H1 (cell line): ENCODE results near the gene IQCF5. TPM values are rescaled to one million over a fixed set of nuclear protein-coding genes. Genes with fewer than 3 reads are reported as not detected.
A peak's percentile ranks its signal among the peaks of the same experiment; 100 is the strongest.

Experiments used
- CTCF ChIA-PET: fragments of 300-600 bp; sonication (Branson Sonifier 250); formaldehyde crosslinking; loops from one replicate; lab custom pipeline; 2021; ENCODE audit not compliant: partially characterized antibody; lab: Charles Lee
- POLR2A ChIA-PET: fragments of 300-600 bp; sonication (Branson Sonifier 250); formaldehyde crosslinking; loops from one replicate; lab custom pipeline; 2021; ENCODE audit warnings: inconsistent platforms; ENCODE audit not compliant: partially characterized antibody; lab: Charles Lee
- DNase-seq, 2 experiments: peaks; one replicate each; pipeline versions ENCODE4 v3.0.0 to v3.0.0-alpha.2; 2010 to 2022; ENCODE audit warnings: low spot score in 2 of 2, low read depth in 1 of 2, mixed read lengths in 1 of 2
- FAIRE-seq: peaks from 2 replicates; lab custom pipeline; 2011; peaks lifted over from hg19 to GRCh38; lab: Jason Lieb, UNC
- H2AFZ ChIP-seq: 2 replicates; pipeline ENCODE4 v1.8.1; 2012; ENCODE audit warnings: low read length, inconsistent platforms
- H2AK5ac ChIP-seq: 2 replicates; pipeline ENCODE4 v1.6.1; 2013; ENCODE audit warnings: low read depth, low read length
- H2BK120ac ChIP-seq: replicated peaks from 2 replicates; pipeline ENCODE3; 2013; ENCODE audit warnings: low read depth, low read length, inconsistent platforms
- H2BK12ac ChIP-seq: 2 replicates; pipeline ENCODE4 v1.6.1; 2013; ENCODE audit warnings: low read depth, low read length
- H2BK15ac ChIP-seq: 2 replicates; pipeline ENCODE4 v1.6.1; 2013; ENCODE audit warnings: low read length
- H2BK20ac ChIP-seq: 2 replicates; pipeline ENCODE4 v1.6.1; 2013; ENCODE audit warnings: low read length
- H2BK5ac ChIP-seq: 2 replicates; pipeline ENCODE4 v1.6.1; 2013; ENCODE audit warnings: low read depth, low read length
- H3K14ac ChIP-seq: 2 replicates; pipeline ENCODE4 v1.6.1; 2013; ENCODE audit warnings: inconsistent platforms; ENCODE audit not compliant: insufficient read length
- H3K18ac ChIP-seq: 2 replicates; pipeline ENCODE4 v1.6.1; 2013; ENCODE audit warnings: low read length; ENCODE audit errors: extremely low read depth
- H3K23ac ChIP-seq: 2 replicates; pipeline ENCODE4 v1.6.1; 2013; ENCODE audit warnings: inconsistent platforms; ENCODE audit not compliant: insufficient read length
- H3K23me2 ChIP-seq: 2 replicates; pipeline ENCODE4 v1.6.1; 2013; ENCODE audit warnings: low read depth, low read length
- H3K27ac ChIP-seq: 2 replicates; pipeline ENCODE4 v1.6.1; 2011; ENCODE audit warnings: low read depth, low read length, inconsistent platforms
- H3K27me3 ChIP-seq, 4 experiments: replicated peaks in 1 of 4; 1 replicate in 1 of 4; 2 replicates in 3 of 4; pipeline versions ENCODE4 v1.6.1 to v1.8.1; 2011 to 2013; ENCODE audit warnings: low read length in 3 of 4, mild to moderate bottlenecking in 3 of 4, inconsistent platforms in 2 of 4, mixed read lengths in 2 of 4, moderate library complexity in 1 of 4; ENCODE audit not compliant: control insufficient read depth in 3 of 4, insufficient read depth in 3 of 4; ENCODE audit errors: extremely low read depth in 1 of 4
- H3K36me3 ChIP-seq, 4 experiments: 2 replicates each; pipeline versions ENCODE4 v1.6.1 to v1.8.1; 2011 to 2013; ENCODE audit warnings: mild to moderate bottlenecking in 4 of 4, low read length in 3 of 4, moderate library complexity in 2 of 4, control low read depth in 1 of 4, inconsistent platforms in 1 of 4; ENCODE audit not compliant: insufficient read depth in 4 of 4, control insufficient read depth in 2 of 4
- H3K4ac ChIP-seq: replicated peaks from 2 replicates; pipeline ENCODE3; 2013; ENCODE audit warnings: low read length, low read depth, mixed read lengths, inconsistent platforms; ENCODE audit not compliant: insufficient read length
- H3K4me1 ChIP-seq, 4 experiments: replicated peaks in 1 of 4; 1 replicate in 1 of 4; 2 replicates in 3 of 4; pipeline versions ENCODE4 v1.6.1 to v1.8.1; 2011 to 2013; ENCODE audit warnings: low read length in 3 of 4, inconsistent platforms in 2 of 4, mixed read lengths in 1 of 4; ENCODE audit not compliant: insufficient read depth in 4 of 4, control insufficient read depth in 3 of 4
- H3K4me2 ChIP-seq, 2 experiments: 2 replicates each; pipeline versions ENCODE4 v1.6.1 to v1.8.1; 2011 to 2013; ENCODE audit warnings: low read depth in 2 of 2, low read length in 2 of 2, control low read depth in 1 of 2, inconsistent platforms in 1 of 2, mild to moderate bottlenecking in 1 of 2; ENCODE audit not compliant: insufficient read depth in 1 of 2
- H3K4me3 ChIP-seq, 4 experiments: fragments of 200-600, 300-600 bp in 1 of 4; sonication (generic), shearing (Covaris generic), sonication (Bioruptor Twin) in 1 of 4; 2 replicates each; pipeline versions ENCODE4 v1.5.1 to v1.8.1; 2011 to 2016; ENCODE audit warnings: low read length in 4 of 4, low read depth in 3 of 4, control low read depth in 2 of 4, inconsistent platforms in 2 of 4, mild to moderate bottlenecking in 2 of 4, mixed read lengths in 1 of 4, moderate library complexity in 1 of 4; ENCODE audit not compliant: insufficient read depth in 2 of 4; ENCODE audit errors: extremely low read depth in 1 of 4
- H3K56ac ChIP-seq: replicated peaks from 2 replicates; pipeline ENCODE3; 2013; ENCODE audit warnings: low read depth, mild to moderate bottlenecking, mixed read lengths, low read length, inconsistent platforms; ENCODE audit not compliant: insufficient read length
- H3K79me1 ChIP-seq: 2 replicates; pipeline ENCODE4 v1.6.1; 2013; ENCODE audit warnings: low read depth, low read length, control low read depth
- H3K79me2 ChIP-seq, 2 experiments: 2 replicates each; pipeline versions ENCODE4 v1.6.1 to v1.8.1; 2012 to 2013; ENCODE audit warnings: low read length in 2 of 2, mild to moderate bottlenecking in 2 of 2, inconsistent platforms in 1 of 2; ENCODE audit not compliant: insufficient read depth in 2 of 2, control insufficient read depth in 1 of 2
- H3K9ac ChIP-seq, 4 experiments: replicated peaks in 1 of 4; 1 replicate in 1 of 4; 2 replicates in 3 of 4; pipeline versions ENCODE4 v1.6.1 to v1.8.1; 2011 to 2013; ENCODE audit warnings: low read depth in 3 of 4, low read length in 3 of 4, control low read depth in 2 of 4, mild to moderate bottlenecking in 2 of 4, moderate library complexity in 2 of 4, inconsistent platforms in 1 of 4; ENCODE audit errors: extremely low read depth in 1 of 4
- H3K9me3 ChIP-seq, 2 experiments: 2 replicates each; pipeline versions ENCODE4 v1.6.1 to v1.8.1; 2012 to 2013; ENCODE audit warnings: mild to moderate bottlenecking in 2 of 2, moderate library complexity in 2 of 2, control low read depth in 1 of 2, inconsistent platforms in 1 of 2, low read depth in 1 of 2, low read length in 1 of 2, mixed read lengths in 1 of 2; ENCODE audit not compliant: insufficient read depth in 2 of 2
- H4K20me1 ChIP-seq, 2 experiments: replicated peaks in 1 of 2; 2 replicates each; pipeline versions ENCODE3 to v1.8.1; 2011 to 2013; ENCODE audit warnings: inconsistent platforms in 2 of 2, low read length in 2 of 2, mild to moderate bottlenecking in 1 of 2; ENCODE audit not compliant: insufficient read depth in 2 of 2, control insufficient read depth in 1 of 2
- H4K5ac ChIP-seq: 2 replicates; pipeline ENCODE4 v1.6.1; 2013; ENCODE audit warnings: low read length, low read depth, mixed read lengths, inconsistent platforms; ENCODE audit not compliant: insufficient read length
- H4K8ac ChIP-seq: 2 replicates; pipeline ENCODE4 v1.8.0; 2013; ENCODE audit warnings: mild to moderate bottlenecking, moderate library complexity, low read length, inconsistent platforms; ENCODE audit not compliant: insufficient read depth; ENCODE audit errors: extremely low read depth
- H4K91ac ChIP-seq: replicated peaks from 2 replicates; pipeline ENCODE3; 2013; ENCODE audit warnings: low read length, mixed read lengths, inconsistent platforms; ENCODE audit not compliant: insufficient read length
- ASH2L ChIP-seq: fragments of 200-600, 300-600 bp; sonication (generic); IDR thresholded peaks from one replicate; pipeline ENCODE4 v1.7.1; 2017; ENCODE audit warnings: low read length
- BCL11A ChIP-seq, 2 experiments: IDR thresholded peaks; one replicate each; pipeline ENCODE4 v1.6.1; 2011; ENCODE audit warnings: low read depth in 2 of 2, low read length in 2 of 2, mild to moderate bottlenecking in 2 of 2
- CBX5 ChIP-seq: fragments of 300-800, 300-1000 bp; sonication (generic); IDR thresholded peaks from 2 replicates; pipeline ENCODE4 v1.7.1; 2016; ENCODE audit warnings: antibody characterized with exemption, low read length, low read depth
- CHD1 ChIP-seq: IDR thresholded peaks from 2 replicates; pipeline ENCODE4 v1.6.1; 2012; ENCODE audit warnings: low read depth, low read length, improper control_type of control experiment
- CHD2 ChIP-seq: IDR thresholded peaks from 2 replicates; pipeline ENCODE4 v1.6.1; 2012; ENCODE audit warnings: low read length, improper control_type of control experiment
- CREB1 ChIP-seq: IDR thresholded peaks from 2 replicates; pipeline ENCODE4 v1.6.1; 2012; ENCODE audit warnings: inconsistent platforms
- EZH2 ChIP-seq: fragments of 200-600 bp; sonication (generic); IDR thresholded peaks from 2 replicates; pipeline ENCODE4 v1.7.1; 2012; ENCODE audit warnings: low read depth, mild to moderate bottlenecking, moderate library complexity, low read length, inconsistent platforms; ENCODE audit not compliant: severe bottlenecking
- JUN ChIP-seq: IDR thresholded peaks from 2 replicates; pipeline ENCODE4 v1.6.1; 2011; ENCODE audit warnings: low read depth, mild to moderate bottlenecking, improper control_type of control experiment, low read length
- KDM4A ChIP-seq: IDR thresholded peaks from one replicate; pipeline ENCODE4 v1.7.1; 2012; ENCODE audit warnings: low read depth, mild to moderate bottlenecking, moderate library complexity, low read length, inconsistent platforms; ENCODE audit not compliant: severe bottlenecking
- POLR2A ChIP-seq, 2 experiments: IDR thresholded peaks; 1 replicate in 1 of 2; 2 replicates in 1 of 2; pipeline ENCODE4 v1.6.1; 2011; ENCODE audit warnings: low read depth in 2 of 2, low read length in 2 of 2, mild to moderate bottlenecking in 2 of 2; ENCODE audit errors: control extremely low read depth in 1 of 2
- POU5F1 ChIP-seq: IDR thresholded peaks from 2 replicates; pipeline ENCODE4 v1.6.1; 2011; ENCODE audit warnings: low read depth, mild to moderate bottlenecking, low read length, moderate library complexity
- RAD21 ChIP-seq, 2 experiments: IDR thresholded peaks in 1 of 2; conservative IDR thresholded peaks in 1 of 2; 2 replicates each; pipeline ENCODE4 v1.6.1; 2011; ENCODE audit warnings: low read depth in 2 of 2, low read length in 2 of 2, improper control_type of control experiment in 1 of 2, inconsistent platforms in 1 of 2, mild to moderate bottlenecking in 1 of 2, moderate library complexity in 1 of 2
- RXRA ChIP-seq: IDR thresholded peaks from 2 replicates; pipeline ENCODE4 v1.6.1; 2011; ENCODE audit warnings: low read depth, mild to moderate bottlenecking, low read length, moderate library complexity; ENCODE audit not compliant: insufficient read depth
- TEAD4 ChIP-seq: IDR thresholded peaks from 2 replicates; pipeline ENCODE4 v1.6.1; 2012; ENCODE audit warnings: low read depth, low read length, inconsistent platforms, mixed read lengths
- whole genome bisulfite sequencing, 2 experiments: shearing (Covaris generic) in 1 of 2; methylation state at CpG; one replicate each; pipeline versions ENCODE4 v1.1.6 to v1.1.7; 2013 to 2015; ENCODE audit warnings: low lambda C conversion rate in 2 of 2, mixed read lengths in 2 of 2, inconsistent platforms in 1 of 2, low coverage in 1 of 2, missing lambda C conversion rate in 1 of 2; ENCODE audit not compliant: insufficient replicate concordance in 2 of 2, insufficient coverage in 1 of 2, insufficient read length in 1 of 2; ENCODE audit errors: extremely low coverage in 1 of 2, missing lambda C conversion rate in 1 of 2; 5-methylcytosine and 5-hydroxymethylcytosine counted together
- polyA plus RNA-seq, 7 experiments: library from polyadenylated mRNA; depleted of rRNA in 3 of 7; stranded (reverse) in 5 of 7; unstranded in 2 of 7; fragments of >200 nt in 5 of 7; fragments of 200-250 nt in 2 of 7; gene quantifications; 1 replicate in 5 of 7; 2 replicates in 1 of 7; 4 replicates in 1 of 7; pipeline versions ENCODE4 v1.2.1 to v1.2.3, GENCODE V29; 2011 to 2013; ENCODE audit warnings: missing spikeins in 2 of 7, mixed read lengths in 2 of 7
- total RNA-seq: library from RNA; stranded (reverse); fragmentation: NEBNext Ultra II Directional; extraction: Animal tissue kit (Norgen Biotek cat#: 25700); gene quantifications from 2 replicates; pipeline ENCODE4 v1.2.1, GENCODE V29; 2021
- TF ChIP-seq, protein P1 (sequence below): IDR thresholded peaks from 2 replicates; pipeline ENCODE4 v1.6.1; 2012; ENCODE audit warnings: inconsistent platforms

Gene IQCF5
- total and polyA plus RNA-seq, 2 of the 8 experiments (the other 6 are each of a cell fraction or from before 2014, with no cell fraction given) = not detected

DNA sequence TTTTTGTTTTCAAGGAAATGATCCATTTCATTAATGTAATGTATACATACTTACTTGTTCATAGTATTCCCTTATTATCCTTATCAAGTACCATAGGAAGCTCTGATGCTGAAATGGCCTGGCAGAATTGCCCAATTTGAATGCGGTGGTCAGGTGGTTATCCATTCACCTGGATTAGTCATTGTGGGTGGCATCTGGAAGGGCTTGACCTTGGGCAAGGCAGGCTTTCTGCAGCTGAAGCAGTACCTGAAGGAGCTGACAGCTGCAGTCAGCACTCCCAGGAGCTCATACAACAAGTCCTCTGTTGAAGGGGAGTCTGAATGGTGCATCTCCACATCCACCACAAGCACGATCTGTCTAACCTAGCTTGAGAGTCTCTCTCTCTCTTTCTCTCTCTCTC, 12.2 kb upstream of the IQCF5 start:
- Histone ChIP-seq H2AFZ (peak overlapping the region; percentile 72; the same call in 1 of the 2 replicates), H3K14ac (no peak overlapping the region), H2BK20ac (no peak overlapping the region), H2AK5ac (no peak overlapping the region), H3K4me2 (no peak overlapping the region), H3K79me1 (no peaks in the 10 kb centered on the region), H3K27ac (no peak overlapping the region), H3K4ac (no peak overlapping the region), H3K36me3 (no peaks in the 10 kb centered on the region), H4K5ac (no peak overlapping the region), H2BK5ac (no peak overlapping the region), H3K18ac (no peak overlapping the region), H3K79me2 (no peaks in the 10 kb centered on the region), H3K56ac (no peak overlapping the region), H3K27me3 (no peaks in the 10 kb centered on the region; a peak in 1 of 7 replicates), H3K23me2 (no peaks in the 10 kb centered on the region), H2BK12ac (no peak overlapping the region), H4K20me1 (no peaks in the 10 kb centered on the region), H4K8ac (no peak overlapping the region), H4K91ac (no peak overlapping the region), H3K4me1 (no peaks in the 10 kb centered on the region), H2BK120ac (no peak overlapping the region), H3K4me3 (no peak overlapping the region), H3K9ac (no peak overlapping the region), H3K23ac (no peak overlapping the region), H2BK15ac (no peak overlapping the region), H3K9me3 (peaks cover 0 to 2% of the 10 kb centered on the region in 2 experiments; a peak in 1 of 4 replicates)
- ChIA-PET CTCF (interaction anchor here (0.9 to 1.4 kb wide), 2 partner anchors 86 to 168 kb away, joined by 3 to 4 read pairs; no protein-coding TSS in a partner anchor), POLR2A (no interaction called here)
- WGBS, 2 experiments = 89% methylated on average over 2 of the region's 2 CpGs; no CpG with 5 or more reads in 1 of the 2 experiments
- no peak for DNase-seq
- FAIRE-seq = no peak
- TF ChIP-seq BCL11A (IDR thresholded peaks at IDR 0.05; ENCODE audit: low read depth in 2 of 2, low read length in 2 of 2) = no peak
- TF ChIP-seq TEAD4 = no peak
- TF ChIP-seq RAD21 (IDR thresholded peaks at IDR 0.05 in 1 of 2, conservative IDR thresholded peaks at IDR 0.05 in 1 of 2; ENCODE audit: low read depth in 2 of 2, low read length in 2 of 2) = no peak
- no peak for TF ChIP-seq CREB1
- TF ChIP-seq, protein P1, sequence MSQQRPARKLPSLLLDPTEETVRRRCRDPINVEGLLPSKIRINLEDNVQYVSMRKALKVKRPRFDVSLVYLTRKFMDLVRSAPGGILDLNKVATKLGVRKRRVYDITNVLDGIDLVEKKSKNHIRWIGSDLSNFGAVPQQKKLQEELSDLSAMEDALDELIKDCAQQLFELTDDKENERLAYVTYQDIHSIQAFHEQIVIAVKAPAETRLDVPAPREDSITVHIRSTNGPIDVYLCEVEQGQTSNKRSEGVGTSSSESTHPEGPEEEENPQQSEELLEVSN = no peak
- no peak for TF ChIP-seq ASH2L
- no peak for TF ChIP-seq JUN
- no peak for TF ChIP-seq RXRA
- no peak for TF ChIP-seq CHD1
- no peak for TF ChIP-seq POU5F1
- TF ChIP-seq CHD2 = no peak
- TF ChIP-seq POLR2A (IDR thresholded peaks at IDR 0.05; ENCODE audit: control extremely low read depth in 1 of 2, low read depth in 2 of 2, low read length in 2 of 2) = no peak
- TF ChIP-seq KDM4A = no peak
- TF ChIP-seq EZH2 = no peak
- TF ChIP-seq CBX5 = no peak
